GM12891 (cell line): ENCODE results near the gene CCSER1.

Experiments
- DNase-seq: peaks from one replicate; pipeline ENCODE4 v3.0.0; 2011; ENCODE audit warnings: low spot score; ENCODE audit not compliant: insufficient read length
- FAIRE-seq: peaks from 2 replicates; lab custom pipeline; 2011; peaks lifted over from hg19 to GRCh38; lab: Jason Lieb, UNC
- PAX5 ChIP-seq: IDR thresholded peaks from 2 replicates; pipeline ENCODE4 v1.6.1; 2011; ENCODE audit warnings: low read length, moderate library complexity, mild to moderate bottlenecking; ENCODE audit not compliant: insufficient read depth, severe bottlenecking
- POLR2A ChIP-seq: IDR thresholded peaks from 2 replicates; pipeline ENCODE4 v1.6.1; 2011; ENCODE audit warnings: low read depth, low read length, control low read depth
- POLR2AphosphoS5 ChIP-seq: IDR thresholded peaks from 2 replicates; pipeline ENCODE4 v1.6.1; 2011; ENCODE audit warnings: low read depth, low read length, control low read depth
- POU2F2 ChIP-seq: IDR thresholded peaks from 2 replicates; pipeline ENCODE4 v1.6.1; 2011; ENCODE audit warnings: low read depth, mild to moderate bottlenecking, control low read depth, low read length, moderate library complexity
- SPI1 ChIP-seq: IDR thresholded peaks from 2 replicates; pipeline ENCODE4 v1.6.1; 2011; ENCODE audit warnings: low read depth, low read length, control low read depth
- TAF1 ChIP-seq: IDR thresholded peaks from 2 replicates; pipeline ENCODE4 v1.6.1; 2011; ENCODE audit warnings: low read depth, low read length, control low read depth

CCSER1 gene

GRCh38 chr4:90977726-90978125, 850.5 kb downstream of the CCSER1 start:
- FAIRE-seq (no peak), DNase-seq (no peak)

GRCh38 chr4:90979556-90979955, 852.4 kb downstream of the CCSER1 start:
- TF ChIP-seq POU2F2 (no peak), POLR2AphosphoS5 (no peak), PAX5 (no peak), POLR2A (no peak), TAF1 (no peak), SPI1 (no peak)
- no peak for FAIRE-seq
- DNase-seq = no peak

More at GRCh38 chr4:90977726-90978125, 850.5 kb downstream of the CCSER1 start:
- TF ChIP-seq PAX5 (no peak), TAF1 (no peak), SPI1 (no peak), POU2F2 (no peak), POLR2AphosphoS5 (no peak), POLR2A (no peak)

GRCh38 chr4:90982813-90983212, 855.6 kb downstream of the CCSER1 start:
- no peak for DNase-seq
- TF ChIP-seq POLR2A = no peak
- no peak for TF ChIP-seq POLR2AphosphoS5
- TF ChIP-seq POU2F2 = no peak
- no peak for TF ChIP-seq PAX5
- FAIRE-seq = no peak

- FAIRE-seq = no peak
- TF ChIP-seq TAF1 = no peak
- no peak for TF ChIP-seq POU2F2
- TF ChIP-seq POLR2A = no peak
- no peak for TF ChIP-seq PAX5
- TF ChIP-seq SPI1 = no peak
- no peak for TF ChIP-seq POLR2AphosphoS5
- DNase-seq = no peak
Measured at GRCh38 chr4:90990284-90990683, 863.1 kb downstream of the CCSER1 start.

- FAIRE-seq = no peak
Measured at GRCh38 chr4:90992213-90992612, 865.0 kb downstream of the CCSER1 start.

GRCh38 chr4:90994851-90995574, 867.8 kb downstream of the CCSER1 start:
- FAIRE-seq (no peak), DNase-seq (no peak)
- TF ChIP-seq TAF1 (no peak), POLR2A (no peak), POU2F2 (no peak), PAX5 (no peak), POLR2AphosphoS5 (no peak), SPI1 (no peak)

More at GRCh38 chr4:90992213-90992612, 865.0 kb downstream of the CCSER1 start:
- TF ChIP-seq POU2F2 (no peak), POLR2AphosphoS5 (no peak), POLR2A (no peak), PAX5 (no peak), SPI1 (no peak), TAF1 (no peak)
- no peak for DNase-seq

GRCh38 chr4:90995996-90996395, 868.8 kb downstream of the CCSER1 start:
- DNase-seq = no peak
- TF ChIP-seq POU2F2 = no peak
- TF ChIP-seq POLR2A = no peak
- no peak for TF ChIP-seq PAX5
- no peak for TF ChIP-seq POLR2AphosphoS5
- FAIRE-seq = no peak

- DNase-seq (no peak), FAIRE-seq (no peak)
- TF ChIP-seq TAF1 (no peak), PAX5 (no peak), POLR2AphosphoS5 (no peak), POLR2A (no peak)
Measured at GRCh38 chr4:90996813-90997212, 869.6 kb downstream of the CCSER1 start.

- TF ChIP-seq POU2F2 = no peak
- DNase-seq (no peak), FAIRE-seq (no peak)
Measured at GRCh38 chr4:91015861-91016260, 888.7 kb downstream of the CCSER1 start.

GRCh38 chr4:91019513-91019912, 892.3 kb downstream of the CCSER1 start:
- TF ChIP-seq SPI1 (no peak), POLR2A (no peak), TAF1 (no peak), POU2F2 (no peak), PAX5 (no peak), POLR2AphosphoS5 (no peak)
- DNase-seq (no peak), FAIRE-seq (no peak)
